Caco-2 (cell line): ENCODE data around the gene ADGRG1. TPM values are rescaled to one million over a fixed set of nuclear protein-coding genes. Genes with fewer than 3 reads are reported as not detected.
A peak's percentile ranks its signal among the peaks of the same experiment; 100 is the strongest.

Experiments
- Bru-seq: library from RNA; stranded (reverse); fragments of 400-500 nt; gene quantifications from one replicate; lab custom pipeline; 2021; lab: Mats Ljungman, UMichigan
- BruChase-seq, 2 experiments: library from RNA; stranded (reverse); fragments of 400-500 nt; gene quantifications; one replicate each; lab custom pipeline; 2021; lab: Mats Ljungman, UMichigan
- BruUV-seq: library from RNA; stranded (reverse); fragments of 400-500 nt; replicated peaks from 2 replicates; lab custom pipeline; 2021; lab: Mats Ljungman, UMichigan
- CTCF ChIA-PET: fragments of 300-600 bp; sonication (Branson Sonifier 250); formaldehyde crosslinking; loops from one replicate; lab custom pipeline; 2022; ENCODE audit warnings: antibody characterized with exemption; lab: Charles Lee
- POLR2A ChIA-PET: fragments of 300-600 bp; sonication (Branson Sonifier 250); formaldehyde crosslinking; loops from one replicate; lab custom pipeline; 2022; ENCODE audit warnings: antibody characterized with exemption; lab: Charles Lee
- DNase-seq, 2 experiments: peaks; one replicate each; pipeline versions ENCODE4 v3.0.0 to v3.0.0-alpha.2; 2020 to 2022
- H3K27me3 ChIP-seq: replicated peaks from 2 replicates; pipeline ENCODE4 v1.6.0; 2011; ENCODE audit warnings: low read length; ENCODE audit not compliant: control insufficient read depth, insufficient read depth
- H3K36me3 ChIP-seq: 2 replicates; pipeline ENCODE4 v1.5.1; 2011; ENCODE audit warnings: low read length; ENCODE audit not compliant: control insufficient read depth, insufficient read depth
- H3K4me1 ChIP-seq: fragments of 250-450 bp; sonication (Bioruptor Pico); 2 replicates; pipeline ENCODE4 v1.5.1; 2020; ENCODE audit warnings: mild to moderate bottlenecking
- H3K4me3 ChIP-seq: 2 replicates; pipeline ENCODE4 v1.5.1; 2011; ENCODE audit warnings: low read depth, mild to moderate bottlenecking, control low read depth, low read length
- H3K9me3 ChIP-seq: fragments of 250-450 bp; sonication (Bioruptor Pico); 2 replicates; pipeline ENCODE4 v1.5.1; 2020; ENCODE audit warnings: mild to moderate bottlenecking, moderate library complexity
- H3K27ac Mint-ChIP-seq: one replicate; pipeline ENCODE4 v1.8.0; 2022; ENCODE audit warnings: mixed read lengths; ENCODE audit not compliant: unreplicated experiment
- H3K27me3 Mint-ChIP-seq: one replicate; pipeline ENCODE4 v1.8.0; 2022; ENCODE audit warnings: mixed read lengths; ENCODE audit not compliant: insufficient read depth, unreplicated experiment
- H3K36me3 Mint-ChIP-seq: one replicate; pipeline ENCODE4 v1.8.0; 2022; ENCODE audit warnings: mild to moderate bottlenecking, mixed read lengths; ENCODE audit not compliant: insufficient read depth, unreplicated experiment
- H3K4me1 Mint-ChIP-seq: one replicate; pipeline ENCODE4 v1.8.0; 2022; ENCODE audit warnings: low read depth, mixed read lengths; ENCODE audit not compliant: unreplicated experiment
- H3K4me3 Mint-ChIP-seq: one replicate; pipeline ENCODE4 v1.8.0; 2022; ENCODE audit warnings: mild to moderate bottlenecking, moderate library complexity, mixed read lengths; ENCODE audit not compliant: unreplicated experiment
- H3K9me3 Mint-ChIP-seq: one replicate; pipeline ENCODE4 v1.8.0; 2022; ENCODE audit warnings: mixed read lengths; ENCODE audit not compliant: unreplicated experiment
- CTCF ChIP-seq, 2 experiments: fragments of 200-600 bp in 1 of 2; IDR thresholded peaks; 1 replicate in 1 of 2; 2 replicates in 1 of 2; pipeline versions ENCODE4 v1.5.1 to v1.8.0; 2011 to 2022; ENCODE audit warnings: antibody characterized with exemption in 1 of 2, control low read depth in 1 of 2, inconsistent platforms in 1 of 2, low read depth in 1 of 2, low read length in 1 of 2, mild to moderate bottlenecking in 1 of 2, moderate library complexity in 1 of 2; ENCODE audit not compliant: insufficient read depth in 1 of 2, severe bottlenecking in 1 of 2, unreplicated experiment in 1 of 2
- intact Hi-C: fragments of 100-400 bp; cut with micrococcal nuclease; formaldehyde crosslinking; loops from one replicate; pipeline ENCODE4 v1.10.0; 2022; ENCODE audit not compliant: unreplicated experiment
- long read RNA-seq: library from polyadenylated mRNA; stranded (forward); transcript quantifications from one replicate; pipeline ENCODE4 v2.0.0, GENCODE V29; 2022
- total RNA-seq: library from RNA; stranded (reverse); gene quantifications from 2 replicates; pipeline ENCODE4 v1.2.3, GENCODE V29; 2022

ADGRG1 gene
- 153 and 195 TPM in 2 replicates for total RNA-seq
- Bru-seq, nascent RNA, result percentile 77 among the genes with signal in this experiment
- percentile 71 among the genes with signal in this experiment for BruChase-seq, experiment 1, labeled RNA remaining after a 2-hour chase
- BruChase-seq, experiment 2, labeled RNA remaining after a 6-hour chase, result percentile 82 among the genes with signal in this experiment
- long read RNA-seq, full-length matches to known transcripts, result 38 of 240 reads
- long read RNA-seq, partial matches to known transcripts, result 64 of 240 reads
- long read RNA-seq, other reads (novel, unspliced or antisense), result 138 of 240 reads

- H3K27me3 ChIP-seq, result no peaks in the 10 kb centered on the region
- CTCF ChIA-PET, result interaction anchor here (0.6 to 1.5 kb wide), 4 partner anchors 21 to 28 kb away, joined by 3 to 6 read pairs (median 6); no protein-coding TSS in a partner anchor
- H3K27me3 Mint-ChIP-seq, result no peaks in the 10 kb centered on the region
- H3K4me1 Mint-ChIP-seq, result peaks cover 26% of the 10 kb centered on the region
- H3K4me3 ChIP-seq, result no peak within 1 kb of the TSS
- H3K27ac Mint-ChIP-seq, result peak within 1 kb of the TSS; percentile 27
- peaks cover 1% of the 10 kb centered on the region for H3K36me3 ChIP-seq
- H3K36me3 Mint-ChIP-seq, result peaks cover 12% of the 10 kb centered on the region
- no peak within 1 kb of the TSS for H3K4me3 Mint-ChIP-seq
- H3K4me1 ChIP-seq, result peaks cover 18% of the 10 kb centered on the region
- intact Hi-C loops, result no loop called here
- POLR2A ChIA-PET, result no interaction called here
- H3K9me3 ChIP-seq, result no peaks in the 10 kb centered on the region
- peak in 1 of 2 experiments; percentile 50 for DNase-seq
- BruUV-seq, result no TSS peak
- no peaks in the 10 kb centered on the region for H3K9me3 Mint-ChIP-seq
- TF ChIP-seq CTCF (IDR thresholded peaks at IDR 0.05; ENCODE audit: insufficient read depth in 1 of 2, low read depth in 1 of 2, low read length in 1 of 2, severe bottlenecking in 1 of 2, unreplicated experiment in 1 of 2), result no peak
Observed at GRCh38 chr16:57628008-57628781, at the start of gene ADGRG1. ADGRG1 (plus strand) TSS chr16:57628630; CDS start chr16:57650288, 21,658 bp downstream.

DNA sequence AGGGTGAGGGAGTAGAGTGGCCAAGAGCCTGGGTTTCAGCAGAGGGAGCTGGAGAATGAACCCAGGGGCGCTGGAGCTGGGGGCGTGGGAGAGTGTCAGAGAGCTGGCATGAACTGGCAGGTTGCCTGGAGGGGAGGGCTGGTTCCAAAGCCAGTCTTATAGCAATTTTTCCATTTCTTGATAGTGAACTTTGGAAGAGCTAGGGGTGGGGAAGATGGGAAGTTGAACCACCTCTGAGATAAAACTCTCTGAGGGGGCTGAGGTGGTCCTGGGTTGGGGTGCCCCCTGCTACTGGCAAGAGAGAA lies 49.1 kb upstream of the ADGRG1 start:
- no peaks in the 10 kb centered on the region for H3K36me3 Mint-ChIP-seq
- BruUV-seq, result no TSS peak
- CTCF ChIA-PET, result interaction anchor here (1.7 kb wide), 1 partner anchor 157 kb away, joined by 5 read pairs; no protein-coding TSS in a partner anchor
- no peaks in the 10 kb centered on the region for H3K9me3 ChIP-seq
- H3K4me1 ChIP-seq, result 0 out of 2 replicates have a peak, but pooled peaks cover 4% of the 10 kb centered on the region
- intact Hi-C loops, result loop anchor here (5.0 kb wide), 1 partner anchor 158 kb away; the partner anchor contains the start of gene KATNB1
- DNase-seq, result no peak
- H3K4me3 Mint-ChIP-seq, result no peak overlapping the region
- H3K9me3 Mint-ChIP-seq, result no peaks in the 10 kb centered on the region
- POLR2A ChIA-PET, result no interaction called here
- no peak for TF ChIP-seq CTCF (IDR thresholded peaks at IDR 0.05; ENCODE audit: insufficient read depth in 1 of 2, low read depth in 1 of 2, low read length in 1 of 2, severe bottlenecking in 1 of 2, unreplicated experiment in 1 of 2)
- no peaks in the 10 kb centered on the region for H3K36me3 ChIP-seq
- H3K27me3 Mint-ChIP-seq, result peaks cover 2% of the 10 kb centered on the region
- no peaks in the 10 kb centered on the region for H3K4me1 Mint-ChIP-seq
- no peaks in the 10 kb centered on the region for H3K27me3 ChIP-seq
- no peak overlapping the region for H3K4me3 ChIP-seq
- H3K27ac Mint-ChIP-seq, result no peak overlapping the region

GRCh38 chr16:57585051-57585687 lies 43.3 kb upstream of the ADGRG1 start:
- no TSS peak for BruUV-seq
- intact Hi-C loops, result no loop called here
- POLR2A ChIA-PET, result no interaction called here
- no peaks in the 10 kb centered on the region for H3K36me3 Mint-ChIP-seq
- H3K4me1 Mint-ChIP-seq, result no peaks in the 10 kb centered on the region
- no peak overlapping the region for H3K27ac Mint-ChIP-seq
- no peak for DNase-seq
- H3K36me3 ChIP-seq, result no peaks in the 10 kb centered on the region
- H3K27me3 ChIP-seq, result no peaks in the 10 kb centered on the region
- no peaks in the 10 kb centered on the region for H3K4me1 ChIP-seq
- no peak for TF ChIP-seq CTCF (IDR thresholded peaks at IDR 0.05; ENCODE audit: insufficient read depth in 1 of 2, low read depth in 1 of 2, low read length in 1 of 2, severe bottlenecking in 1 of 2, unreplicated experiment in 1 of 2)
- peaks cover 2% of the 10 kb centered on the region for H3K27me3 Mint-ChIP-seq
- CTCF ChIA-PET, result interaction anchor here (0.7 to 0.9 kb wide), 2 partner anchors 8 to 97 kb away, joined by 3 to 7 read pairs; no protein-coding TSS in a partner anchor
- H3K9me3 Mint-ChIP-seq, result no peaks in the 10 kb centered on the region
- H3K9me3 ChIP-seq, result no peaks in the 10 kb centered on the region
- H3K4me3 ChIP-seq, result no peak overlapping the region
- no peak overlapping the region for H3K4me3 Mint-ChIP-seq
